ENCODE data around the gene PYGB.

PYGB gene

GRCh38 chr20:25280051-25280573 lies 32.2 kb downstream of the PYGB start:
- no peak for ATAC-seq
- TF ChIP-seq PPARA (CRISPR knock-in tag; IDR thresholded peaks at IDR 0.05; ENCODE audit: borderline replicate concordance) = no peak
- no peak for TF ChIP-seq ZNF8 (CRISPR knock-in tag; IDR thresholded peaks at IDR 0.05)
- TF ChIP-seq ZC3H10 (CRISPR knock-in tag; IDR thresholded peaks at IDR 0.05) = no peak
- no peak for TF ChIP-seq GLIS3 (CRISPR knock-in tag; IDR thresholded peaks at IDR 0.05)
- TF ChIP-seq TCF4 (CRISPR knock-in tag; IDR thresholded peaks at IDR 0.05; ENCODE audit: borderline replicate concordance) = no peak

GRCh38 chr20:25280574-25281535 lies 33.0 kb downstream of the PYGB start:
- TF ChIP-seq ZC3H10 (CRISPR knock-in tag; IDR thresholded peaks at IDR 0.05) = no peak
- no peak for TF ChIP-seq ZNF70 (CRISPR knock-in tag; IDR thresholded peaks at IDR 0.05)
- TF ChIP-seq CSRNP3 (CRISPR knock-in tag; IDR thresholded peaks at IDR 0.05) = no peak
- no peak for TF ChIP-seq CSDC2 (CRISPR knock-in tag; IDR thresholded peaks at IDR 0.05)
- no peak for TF ChIP-seq TCF4 (CRISPR knock-in tag; IDR thresholded peaks at IDR 0.05; ENCODE audit: borderline replicate concordance)
- no peak for TF ChIP-seq ZFP30 (CRISPR knock-in tag; IDR thresholded peaks at IDR 0.05)
- TF ChIP-seq TOX (CRISPR knock-in tag; IDR thresholded peaks at IDR 0.05; ENCODE audit: borderline replicate concordance) = no peak
- no peak for ATAC-seq

GRCh38 chr20:25281541-25281991 lies 33.7 kb downstream of the PYGB start:
- no peak for ATAC-seq
- TF ChIP-seq GLIS3 (CRISPR knock-in tag; IDR thresholded peaks at IDR 0.05) = no peak
- TF ChIP-seq ESRRG (CRISPR knock-in tag; IDR thresholded peaks at IDR 0.05) = no peak
- TF ChIP-seq POU6F1 (CRISPR knock-in tag; IDR thresholded peaks at IDR 0.05; ENCODE audit: borderline replicate concordance, low read depth) = no peak
- no peak for TF ChIP-seq CSRNP3 (CRISPR knock-in tag; IDR thresholded peaks at IDR 0.05)
- no peak for TF ChIP-seq ZNF8 (CRISPR knock-in tag; IDR thresholded peaks at IDR 0.05)
- no peak for TF ChIP-seq CREB5 (CRISPR knock-in tag; IDR thresholded peaks at IDR 0.05; ENCODE audit: low read depth)
- TF ChIP-seq ZNF565 (CRISPR knock-in tag; conservative IDR thresholded peaks at IDR 0.05; ENCODE audit: low read depth) = no peak
- no peak for TF ChIP-seq PPARA (CRISPR knock-in tag; IDR thresholded peaks at IDR 0.05; ENCODE audit: borderline replicate concordance)
- no peak for TF ChIP-seq ZFP30 (CRISPR knock-in tag; IDR thresholded peaks at IDR 0.05)
- TF ChIP-seq TSHZ2 (CRISPR knock-in tag; IDR thresholded peaks at IDR 0.05) = no peak
